ENCODE measurements around the gene DISP2. TPM values are rescaled to one million over a fixed set of nuclear protein-coding genes. Genes with fewer than 3 reads are reported as not detected.

Gene DISP2
- total and polyA plus RNA-seq, 9 of the 15 experiments (the other 6 are each of a cell fraction or from before 2014, with no cell fraction given), result 0.06 to 0.89 (median 0.15) TPM; not detected in 1

DNA sequence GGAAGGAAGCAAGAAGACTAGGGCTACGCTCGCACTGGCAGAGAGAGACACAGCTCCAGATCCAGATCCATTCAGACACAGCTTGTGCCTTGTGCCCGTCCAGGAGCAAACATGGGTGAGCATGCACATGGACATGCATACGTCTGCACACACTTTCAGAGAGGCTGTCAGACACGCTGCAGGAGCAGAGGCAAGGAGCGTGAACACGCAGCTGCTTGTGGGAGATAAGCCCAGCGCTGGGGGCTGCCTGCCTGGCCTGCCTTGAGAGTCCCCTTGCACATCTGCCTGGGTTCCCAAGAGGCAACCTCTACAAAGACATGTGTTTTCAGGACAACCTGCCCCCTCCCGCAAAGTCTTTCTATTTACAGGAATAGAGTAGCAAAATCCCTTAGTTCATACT, 69.2 kb downstream of the DISP2 start (continued):
- TF ChIP-seq HNRNPL (IDR thresholded peaks at IDR 0.05; ENCODE audit: low read depth, low read length) (no peak), MAFG (tag; conservative IDR thresholded peaks at IDR 0.05) (no peak), SIN3A (IDR thresholded peaks at IDR 0.05; ENCODE audit: borderline replicate concordance in 2 of 2, control insufficient read depth in 1 of 2, low read depth in 2 of 2, low read length in 2 of 2) (no peak), SAP30 (IDR thresholded peaks at IDR 0.05; ENCODE audit: borderline replicate concordance, insufficient read depth, low read depth, low read length, poor library complexity, severe bottlenecking) (no peak), ZNF3 (CRISPR knock-in tag; IDR thresholded peaks at IDR 0.05) (no peak), BMI1 (IDR thresholded peaks at IDR 0.05; ENCODE audit: low read length) (no peak), HNRNPK (IDR thresholded peaks at IDR 0.05; ENCODE audit: low read depth, low read length, poor library complexity, severe bottlenecking) (no peak), ZNF551 (CRISPR knock-in tag; IDR thresholded peaks at IDR 0.05) (no peak), PRMT5 (CRISPR knock-in tag; IDR thresholded peaks at IDR 0.05) (no peak), ZNF589 (CRISPR knock-in tag; IDR thresholded peaks at IDR 0.05; ENCODE audit: low read depth) (no peak), ZNF184 (CRISPR knock-in tag; IDR thresholded peaks at IDR 0.05) (no peak), SIRT6 (IDR thresholded peaks at IDR 0.05; ENCODE audit: low read depth, low read length) (no peak), TBP (optimal IDR thresholded peaks at IDR 0.05; ENCODE audit: low read depth, low read length) (no peak)
- TF ChIP-seq, protein P1, sequence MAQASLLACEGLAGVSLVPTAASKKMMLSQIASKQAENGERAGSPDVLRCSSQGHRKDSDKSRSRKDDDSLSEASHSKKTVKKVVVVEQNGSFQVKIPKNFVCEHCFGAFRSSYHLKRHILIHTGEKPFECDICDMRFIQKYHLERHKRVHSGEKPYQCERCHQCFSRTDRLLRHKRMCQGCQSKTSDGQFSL (CRISPR knock-in tag; IDR thresholded peaks at IDR 0.05), result no peak
- TF ChIP-seq, protein P1 (tag; IDR thresholded peaks at IDR 0.05), result no peak
- TF ChIP-seq, protein P2, sequence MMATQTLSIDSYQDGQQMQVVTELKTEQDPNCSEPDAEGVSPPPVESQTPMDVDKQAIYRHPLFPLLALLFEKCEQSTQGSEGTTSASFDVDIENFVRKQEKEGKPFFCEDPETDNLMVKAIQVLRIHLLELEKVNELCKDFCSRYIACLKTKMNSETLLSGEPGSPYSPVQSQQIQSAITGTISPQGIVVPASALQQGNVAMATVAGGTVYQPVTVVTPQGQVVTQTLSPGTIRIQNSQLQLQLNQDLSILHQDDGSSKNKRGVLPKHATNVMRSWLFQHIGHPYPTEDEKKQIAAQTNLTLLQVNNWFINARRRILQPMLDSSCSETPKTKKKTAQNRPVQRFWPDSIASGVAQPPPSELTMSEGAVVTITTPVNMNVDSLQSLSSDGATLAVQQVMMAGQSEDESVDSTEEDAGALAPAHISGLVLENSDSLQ (IDR thresholded peaks at IDR 0.05), result peak; percentile 55; the same call in 1 of the 2 replicates
- TF ChIP-seq, protein P3, sequence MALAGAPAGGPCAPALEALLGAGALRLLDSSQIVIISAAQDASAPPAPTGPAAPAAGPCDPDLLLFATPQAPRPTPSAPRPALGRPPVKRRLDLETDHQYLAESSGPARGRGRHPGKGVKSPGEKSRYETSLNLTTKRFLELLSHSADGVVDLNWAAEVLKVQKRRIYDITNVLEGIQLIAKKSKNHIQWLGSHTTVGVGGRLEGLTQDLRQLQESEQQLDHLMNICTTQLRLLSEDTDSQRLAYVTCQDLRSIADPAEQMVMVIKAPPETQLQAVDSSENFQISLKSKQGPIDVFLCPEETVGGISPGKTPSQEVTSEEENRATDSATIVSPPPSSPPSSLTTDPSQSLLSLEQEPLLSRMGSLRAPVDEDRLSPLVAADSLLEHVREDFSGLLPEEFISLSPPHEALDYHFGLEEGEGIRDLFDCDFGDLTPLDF (CRISPR knock-in tag; IDR thresholded peaks at IDR 0.05), result no peak
- TF ChIP-seq, protein P4, sequence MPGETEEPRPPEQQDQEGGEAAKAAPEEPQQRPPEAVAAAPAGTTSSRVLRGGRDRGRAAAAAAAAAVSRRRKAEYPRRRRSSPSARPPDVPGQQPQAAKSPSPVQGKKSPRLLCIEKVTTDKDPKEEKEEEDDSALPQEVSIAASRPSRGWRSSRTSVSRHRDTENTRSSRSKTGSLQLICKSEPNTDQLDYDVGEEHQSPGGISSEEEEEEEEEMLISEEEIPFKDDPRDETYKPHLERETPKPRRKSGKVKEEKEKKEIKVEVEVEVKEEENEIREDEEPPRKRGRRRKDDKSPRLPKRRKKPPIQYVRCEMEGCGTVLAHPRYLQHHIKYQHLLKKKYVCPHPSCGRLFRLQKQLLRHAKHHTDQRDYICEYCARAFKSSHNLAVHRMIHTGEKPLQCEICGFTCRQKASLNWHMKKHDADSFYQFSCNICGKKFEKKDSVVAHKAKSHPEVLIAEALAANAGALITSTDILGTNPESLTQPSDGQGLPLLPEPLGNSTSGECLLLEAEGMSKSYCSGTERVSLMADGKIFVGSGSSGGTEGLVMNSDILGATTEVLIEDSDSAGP (CRISPR knock-in tag; IDR thresholded peaks at IDR 0.05), result no peak
- TF ChIP-seq, protein P5, sequence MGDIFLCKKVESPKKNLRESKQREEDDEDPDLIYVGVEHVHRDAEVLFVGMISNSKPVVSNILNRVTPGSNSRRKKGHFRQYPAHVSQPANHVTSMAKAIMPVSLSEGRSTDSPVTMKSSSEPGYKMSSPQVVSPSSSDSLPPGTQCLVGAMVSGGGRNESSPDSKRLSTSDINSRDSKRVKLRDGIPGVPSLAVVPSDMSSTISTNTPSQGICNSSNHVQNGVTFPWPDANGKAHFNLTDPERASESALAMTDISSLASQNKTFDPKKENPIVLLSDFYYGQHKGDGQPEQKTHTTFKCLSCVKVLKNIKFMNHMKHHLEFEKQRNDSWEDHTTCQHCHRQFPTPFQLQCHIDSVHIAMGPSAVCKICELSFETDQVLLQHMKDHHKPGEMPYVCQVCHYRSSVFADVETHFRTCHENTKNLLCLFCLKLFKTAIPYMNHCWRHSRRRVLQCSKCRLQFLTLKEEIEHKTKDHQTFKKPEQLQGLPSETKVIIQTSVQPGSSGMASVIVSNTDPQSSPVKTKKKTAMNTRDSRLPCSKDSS (IDR thresholded peaks at IDR 0.05; ENCODE audit: low read depth, partially characterized antibody), result no peak

Measured in K562 (cell line).